Neural crest cell (in vitro differentiated cells): ENCODE data around the gene CEBPZ. TPM values are rescaled to one million over a fixed set of nuclear protein-coding genes. Genes with fewer than 3 reads are reported as not detected.
"Not testable (repeated sequence)": the region's sequence is repeated elsewhere in the genome, so short reads cannot be mapped to it uniquely, and the experiment has no call there.

Experiments used
- DNase-seq: peaks from one replicate; pipeline ENCODE4 v3.0.0; 2021; ENCODE audit warnings: low read depth, mixed read lengths, low spot score
- H3K27ac Mint-ChIP-seq: one replicate; pipeline ENCODE4 v1.8.0; 2021; ENCODE audit warnings: mild to moderate bottlenecking, mixed read lengths; ENCODE audit not compliant: unreplicated experiment
- H3K27me3 Mint-ChIP-seq: 2 replicates; pipeline ENCODE4 v1.8.0; 2021; ENCODE audit warnings: low read depth, mild to moderate bottlenecking, mixed read lengths
- H3K36me3 Mint-ChIP-seq: 2 replicates; pipeline ENCODE4 v1.8.0; 2021; ENCODE audit warnings: low read depth, mild to moderate bottlenecking, mixed read lengths
- H3K4me1 Mint-ChIP-seq: 2 replicates; pipeline ENCODE4 v1.8.0; 2021; ENCODE audit warnings: mixed read lengths
- H3K4me3 Mint-ChIP-seq: one replicate; pipeline ENCODE4 v1.8.0; 2021; ENCODE audit warnings: mild to moderate bottlenecking, mixed read lengths
- H3K9me3 Mint-ChIP-seq: 2 replicates; pipeline ENCODE4 v1.8.0; 2021; ENCODE audit warnings: mixed read lengths
- total RNA-seq: library from RNA; stranded (reverse); gene quantifications from 2 replicates; pipeline ENCODE4 v1.2.1, GENCODE V29; 2021
- TF ChIP-seq, protein P1 (sequence below): fragments of 200-600 bp; sonication (generic); conservative IDR thresholded peaks from 2 replicates; pipeline ENCODE4 v1.5.0; 2021; ENCODE audit warnings: antibody characterized with exemption, mild to moderate bottlenecking

Gene CEBPZ
- total RNA-seq, 1 donor from 2014 or later = 55.0 TPM

GRCh38 chr2:37215250-37215649, 16.1 kb downstream of the CEBPZ start:
- H3K27ac Mint-ChIP-seq = no peak overlapping the region
- no peaks in the 10 kb centered on the region for H3K9me3 Mint-ChIP-seq
- H3K4me3 Mint-ChIP-seq = no peak overlapping the region
- peaks cover 3% of the 10 kb centered on the region for H3K4me1 Mint-ChIP-seq
- no peak for DNase-seq
- H3K27me3 Mint-ChIP-seq = no peaks in the 10 kb centered on the region
- TF ChIP-seq, protein P1, sequence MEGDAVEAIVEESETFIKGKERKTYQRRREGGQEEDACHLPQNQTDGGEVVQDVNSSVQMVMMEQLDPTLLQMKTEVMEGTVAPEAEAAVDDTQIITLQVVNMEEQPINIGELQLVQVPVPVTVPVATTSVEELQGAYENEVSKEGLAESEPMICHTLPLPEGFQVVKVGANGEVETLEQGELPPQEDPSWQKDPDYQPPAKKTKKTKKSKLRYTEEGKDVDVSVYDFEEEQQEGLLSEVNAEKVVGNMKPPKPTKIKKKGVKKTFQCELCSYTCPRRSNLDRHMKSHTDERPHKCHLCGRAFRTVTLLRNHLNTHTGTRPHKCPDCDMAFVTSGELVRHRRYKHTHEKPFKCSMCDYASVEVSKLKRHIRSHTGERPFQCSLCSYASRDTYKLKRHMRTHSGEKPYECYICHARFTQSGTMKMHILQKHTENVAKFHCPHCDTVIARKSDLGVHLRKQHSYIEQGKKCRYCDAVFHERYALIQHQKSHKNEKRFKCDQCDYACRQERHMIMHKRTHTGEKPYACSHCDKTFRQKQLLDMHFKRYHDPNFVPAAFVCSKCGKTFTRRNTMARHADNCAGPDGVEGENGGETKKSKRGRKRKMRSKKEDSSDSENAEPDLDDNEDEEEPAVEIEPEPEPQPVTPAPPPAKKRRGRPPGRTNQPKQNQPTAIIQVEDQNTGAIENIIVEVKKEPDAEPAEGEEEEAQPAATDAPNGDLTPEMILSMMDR = no peak
- H3K36me3 Mint-ChIP-seq = peaks cover 19% of the 10 kb centered on the region

- TF ChIP-seq, protein P1 = no peak
- peaks cover 1% of the 10 kb centered on the region for H3K9me3 Mint-ChIP-seq
- no peak overlapping the region for H3K27ac Mint-ChIP-seq
- H3K36me3 Mint-ChIP-seq = peaks cover 49% of the 10 kb centered on the region
- no peaks in the 10 kb centered on the region for H3K27me3 Mint-ChIP-seq
- DNase-seq = no peak
- H3K4me1 Mint-ChIP-seq = peaks cover 3% of the 10 kb centered on the region
- no peak overlapping the region for H3K4me3 Mint-ChIP-seq
Measured at GRCh38 chr2:37211939-37212338, 19.5 kb downstream of the CEBPZ start.

DNA sequence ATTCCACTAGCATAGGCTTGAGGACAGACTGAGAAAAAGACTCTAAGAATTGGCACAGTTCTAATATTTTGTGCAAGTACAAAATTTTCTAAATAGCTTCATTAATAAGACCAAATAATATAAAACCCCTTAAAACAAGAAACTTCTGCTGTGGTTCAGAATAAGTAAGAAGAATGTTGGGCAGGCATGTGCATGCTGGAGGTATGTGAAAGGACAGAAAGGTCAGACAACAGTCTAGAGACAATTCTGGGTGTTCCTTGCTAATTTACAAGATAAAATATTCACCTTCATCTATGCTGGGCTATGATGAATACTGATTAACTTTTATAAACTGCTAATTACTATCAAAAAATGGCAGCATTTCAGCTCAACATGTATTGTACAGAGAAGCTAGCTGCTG, 20.2 kb downstream of the CEBPZ start:
- no peaks in the 10 kb centered on the region for H3K27me3 Mint-ChIP-seq
- H3K4me1 Mint-ChIP-seq = peaks cover 3% of the 10 kb centered on the region
- H3K36me3 Mint-ChIP-seq = peaks cover 52% of the 10 kb centered on the region

DNA sequence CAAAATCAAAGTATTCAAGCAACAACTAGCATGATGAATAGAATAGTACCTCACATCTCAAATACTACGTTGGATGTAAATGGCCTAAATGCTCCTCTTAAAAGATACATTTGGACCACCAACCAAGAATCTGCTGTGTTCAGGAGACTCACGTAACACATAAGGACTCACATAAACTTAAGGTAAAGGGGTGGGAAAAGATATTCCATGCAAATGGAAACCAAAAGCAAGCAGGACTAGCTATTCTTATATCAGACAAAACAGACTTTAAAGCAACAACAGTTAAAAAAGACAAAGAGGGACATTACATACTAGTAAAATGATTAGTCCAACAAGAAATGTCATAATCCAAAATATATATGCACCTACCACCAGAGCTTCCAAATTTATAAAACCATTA, 24.6 kb downstream of the CEBPZ start:
- DNase-seq, H3K27ac Mint-ChIP-seq, H3K4me3 Mint-ChIP-seq, H3K4me1 Mint-ChIP-seq, H3K27me3 Mint-ChIP-seq: not testable (repeated sequence)
- H3K9me3 Mint-ChIP-seq = peaks cover 11% of the 10 kb centered on the region
- peaks cover 78% of the 10 kb centered on the region for H3K36me3 Mint-ChIP-seq

More for the DNA sequence above, 20.2 kb downstream of the CEBPZ start:
- TF ChIP-seq, protein P1 = no peak
- DNase-seq = no peak
- H3K4me3 Mint-ChIP-seq = no peak overlapping the region
- no peak overlapping the region for H3K27ac Mint-ChIP-seq
- peaks cover 5% of the 10 kb centered on the region for H3K9me3 Mint-ChIP-seq

DNA sequence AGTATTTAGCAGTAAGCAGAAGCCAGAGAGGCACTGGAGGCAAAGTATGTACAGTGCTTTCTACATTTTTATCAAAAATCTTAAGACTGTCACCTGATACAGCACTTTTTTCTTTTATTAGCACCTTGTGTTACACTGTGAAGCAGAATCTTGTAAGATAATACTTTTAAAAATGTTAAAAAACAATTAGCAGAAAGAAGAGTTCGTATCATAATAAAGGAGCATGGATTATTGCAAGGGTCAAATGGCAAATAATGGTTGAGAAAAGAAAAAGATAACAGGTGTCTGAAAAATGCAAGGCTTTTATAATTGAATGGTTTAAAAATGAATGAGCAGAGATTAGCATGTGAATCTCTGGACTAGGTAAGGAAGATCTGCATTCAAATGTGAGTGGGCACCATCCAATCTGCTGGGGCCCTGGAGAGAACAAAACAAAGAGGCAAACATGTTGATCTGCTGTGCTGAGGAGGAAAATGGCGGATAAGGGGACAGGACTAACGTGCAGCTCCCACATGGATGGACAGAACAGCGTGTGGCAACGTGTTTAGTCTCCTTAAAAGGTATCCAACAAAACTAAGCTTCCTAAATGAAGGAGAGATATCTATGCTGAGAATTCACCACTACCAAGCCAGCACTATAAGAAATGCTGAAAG, 25.6 kb downstream of the CEBPZ start:
- Mint-ChIP-seq H3K9me3 (peaks cover 11% of the 10 kb centered on the region), H3K27me3 (no peaks in the 10 kb centered on the region), H3K36me3 (peaks cover 73% of the 10 kb centered on the region), H3K27ac (no peak overlapping the region), H3K4me1 (peaks cover 4% of the 10 kb centered on the region), H3K4me3 (no peak overlapping the region)
- no peak for DNase-seq
- TF ChIP-seq, protein P1 = no peak

- Mint-ChIP-seq H3K9me3 (peaks cover 11% of the 10 kb centered on the region), H3K36me3 (peaks cover 69% of the 10 kb centered on the region)
- not testable (repeated sequence) for H3K4me1 Mint-ChIP-seq, DNase-seq, H3K27me3 Mint-ChIP-seq, H3K4me3 Mint-ChIP-seq, H3K27ac Mint-ChIP-seq
Measured at GRCh38 chr2:37205071-37205661, 26.2 kb downstream of the CEBPZ start.
